Upper lobe of left lung (tissue), 4 donors: Measurements from ENCODE around the gene TNFAIP2.

Experiments
- CTCF ChIP-seq, 6 experiments: fragments of 450-650 bp in 4 of 6; fragments of 200-600 bp in 2 of 6; sonication (generic) in 2 of 6; IDR thresholded peaks; one replicate each; pipeline ENCODE4 v1.5.1; 2016 to 2019; ENCODE audit warnings: antibody characterized with exemption in 6 of 6
- EP300 ChIP-seq, 4 donors: sonication (generic); formaldehyde crosslinking; IDR thresholded peaks; one replicate each; pipeline ENCODE4 v1.5.1; 2017; ENCODE audit warnings: antibody characterized with exemption in 4 of 4, control low read depth in 2 of 4
- POLR2A ChIP-seq, 4 donors: fragments of 450-650 bp; IDR thresholded peaks; one replicate each; pipeline ENCODE4 v1.5.1; 2016 to 2017; ENCODE audit warnings: antibody characterized with exemption in 4 of 4, mild to moderate bottlenecking in 2 of 4
- POLR2AphosphoS5 ChIP-seq, 2 donors: sonication (generic); formaldehyde crosslinking; IDR thresholded peaks; one replicate each; pipeline ENCODE4 v1.5.1; 2017; ENCODE audit warnings: antibody characterized with exemption in 2 of 2

- no peak for TF ChIP-seq CTCF (IDR thresholded peaks at IDR 0.05)
- no peak for TF ChIP-seq POLR2A (IDR thresholded peaks at IDR 0.05)
- no peak for TF ChIP-seq POLR2AphosphoS5 (IDR thresholded peaks at IDR 0.05)
- no peak for TF ChIP-seq EP300 (IDR thresholded peaks at IDR 0.05)
Observed at GRCh38 chr14:103172921-103173320, 49.7 kb downstream of the TNFAIP2 start.
